Bronchial smooth muscle cell (primary cell): ENCODE results near the gene RSPO3. TPM values are rescaled to one million over a fixed set of nuclear protein-coding genes. Genes with fewer than 3 reads are reported as not detected.

ENCODE experiments used
- total RNA-seq: library from RNA; depleted of rRNA; stranded (reverse); fragments of >200 nt; gene quantifications from 2 replicates; pipeline ENCODE4 v1.2.1, GENCODE V29; 2014

Gene RSPO3
- 0.77 and 2.7 TPM in 2 replicates for total RNA-seq

GRCh38 chr6:127118298-127119101, at the start of gene RSPO3:
RSPO3 (plus strand) TSS chr6:127118671; CDS start chr6:127119193, 522 bp downstream.

Other genes with a start within 250 kb of the RSPO3 start
- 44.8 and 50.9 TPM in 2 replicates for gene RNF146, start 148.2 kb downstream of the RSPO3 start, total RNA-seq
- gene ECHDC1, start 224.9 kb downstream of the RSPO3 start, total RNA-seq, result 34.9 and 44.1 TPM in 2 replicates